GM04504 (cell line): Measurements from ENCODE around the gene PGBD5.
"Not testable (repeated sequence)": the region's sequence is repeated elsewhere in the genome, so short reads cannot be mapped to it uniquely, and the experiment has no call there.

Experiments
- DNase-seq: peaks from one replicate; pipeline ENCODE4 v3.0.0-alpha.2; 2012; ENCODE audit warnings: low read depth

PGBD5 gene

GRCh38 chr1:230426246-230427093, at the start of gene PGBD5:
TSS of gene PGBD5 (minus strand) at chr1:230426332. CDS start at chr1:230425928, 404 bp downstream.
- peak; percentile 21 for DNase-seq

GRCh38 chr1:230474924-230475323, 48.8 kb upstream of the PGBD5 start:
- not testable (repeated sequence) for DNase-seq

GRCh38 chr1:230470750-230471149, 44.6 kb upstream of the PGBD5 start:
- not testable (repeated sequence) for DNase-seq

- DNase-seq, result no peak
Observed at GRCh38 chr1:230469271-230469670, 43.1 kb upstream of the PGBD5 start.

- no peak for DNase-seq
Observed at GRCh38 chr1:230465691-230466090, 39.6 kb upstream of the PGBD5 start.

- DNase-seq, result no peak
Observed at GRCh38 chr1:230464671-230465070, 38.5 kb upstream of the PGBD5 start.

- no peak for DNase-seq
Observed at GRCh38 chr1:230463760-230464159, 37.6 kb upstream of the PGBD5 start.

GRCh38 chr1:230463326-230463725, 37.2 kb upstream of the PGBD5 start:
- no peak for DNase-seq

- DNase-seq, result peak; percentile 49
Observed at GRCh38 chr1:230459465-230459864, 33.3 kb upstream of the PGBD5 start.

GRCh38 chr1:230458509-230458908, 32.4 kb upstream of the PGBD5 start:
- DNase-seq, result peak; percentile 10

GRCh38 chr1:230456478-230456877, 30.3 kb upstream of the PGBD5 start:
- no peak for DNase-seq

- no peak for DNase-seq
Observed at GRCh38 chr1:230455291-230455690, 29.2 kb upstream of the PGBD5 start.

GRCh38 chr1:230453377-230453776, 27.2 kb upstream of the PGBD5 start:
- DNase-seq, result no peak

GRCh38 chr1:230441183-230442029, 15.3 kb upstream of the PGBD5 start:
- no peak for DNase-seq

GRCh38 chr1:230435108-230435507, 9.0 kb upstream of the PGBD5 start:
- DNase-seq, result no peak

GRCh38 chr1:230431527-230431926, 5.4 kb upstream of the PGBD5 start:
- DNase-seq, result no peak

- DNase-seq, result no peak
Observed at GRCh38 chr1:230430499-230430898, 4.4 kb upstream of the PGBD5 start.

GRCh38 chr1:230429067-230429735, 3.1 kb upstream of the PGBD5 start:
- no peak for DNase-seq

GRCh38 chr1:230427981-230428380, 1.8 kb upstream of the PGBD5 start:
- DNase-seq, result no peak

- DNase-seq, result no peak
Observed at GRCh38 chr1:230427094-230427876, 1.2 kb upstream of the PGBD5 start.

- DNase-seq, result no peak
Observed at GRCh38 chr1:230425252-230426091, 660 bp downstream of the PGBD5 start.
